Gastroesophageal sphincter (tissue), 4 donors: ENCODE measurements around the gene UBE2H. TPM values are rescaled to one million over a fixed set of nuclear protein-coding genes. Genes with fewer than 3 reads are reported as not detected.

Experiments used
- ATAC-seq: fragments of 150-250 bp; one replicate; pipeline ENCODE4 v1.9.1; 2016; ENCODE audit warnings: mild to moderate bottlenecking, moderate library complexity
- H3K27ac ChIP-seq, 4 donors: fragments of 200-600 bp; sonication (generic) in 3 of 4; 1 replicate in 3 of 4; 2 replicates in 1 of 4; pipeline ENCODE4 v1.5.1; 2016 to 2019
- H3K27me3 ChIP-seq: fragments of 200-600 bp; sonication (generic); one replicate; pipeline ENCODE4 v1.5.1; 2019
- H3K36me3 ChIP-seq, 2 donors: fragments of 200-600 bp; sonication (generic); one replicate each; pipeline ENCODE4 v1.5.1; 2019; ENCODE audit warnings: control low read depth in 1 of 2
- H3K4me1 ChIP-seq, 3 donors: fragments of 200-600 bp; sonication (generic); 1 replicate in 2 of 3; 2 replicates in 1 of 3; pipeline ENCODE4 v1.5.1; 2016 to 2019; ENCODE audit warnings: control low read depth in 2 of 3
- H3K4me3 ChIP-seq, 2 donors: fragments of 200-600 bp; sonication (generic); one replicate each; pipeline ENCODE4 v1.5.1; 2019; ENCODE audit warnings: mild to moderate bottlenecking in 1 of 2, moderate library complexity in 1 of 2
- H3K9me3 ChIP-seq, 3 donors: fragments of 200-600 bp; sonication (generic); one replicate each; pipeline ENCODE4 v1.5.1; 2017 to 2019; ENCODE audit warnings: control low read depth in 2 of 3
- EP300 ChIP-seq: sonication (generic); formaldehyde crosslinking; IDR thresholded peaks from one replicate; pipeline ENCODE4 v1.6.1; 2017; ENCODE audit warnings: antibody characterized with exemption, mild to moderate bottlenecking
- POLR2A ChIP-seq, 2 donors: fragments of 450-650 bp; IDR thresholded peaks; one replicate each; pipeline ENCODE4 v1.6.1; 2017; ENCODE audit warnings: antibody characterized with exemption in 2 of 2, mild to moderate bottlenecking in 2 of 2, moderate library complexity in 1 of 2
- POLR2AphosphoS5 ChIP-seq: sonication (generic); formaldehyde crosslinking; IDR thresholded peaks from one replicate; pipeline ENCODE4 v1.6.1; 2017; ENCODE audit warnings: antibody characterized with exemption
- WGBS, 2 donors: methylation state at CpG; one replicate each; pipeline ENCODE4 v1.1.5; 2018; ENCODE audit warnings: low coverage in 1 of 2; 5-methylcytosine and 5-hydroxymethylcytosine counted together
- total RNA-seq, 4 donors: library from RNA; depleted of rRNA; stranded (reverse); fragments of >200 nt; gene quantifications; one replicate each; pipeline ENCODE4 v1.1.0, GENCODE V29; 2016
- TF ChIP-seq, protein P1 (sequence below), 4 experiments: fragments of 200-600 bp in 2 of 4; fragments of 450-650 bp in 2 of 4; sonication (generic) in 1 of 4; IDR thresholded peaks; one replicate each; pipeline ENCODE4 v1.5.1; 2017 to 2019; ENCODE audit warnings: antibody characterized with exemption in 4 of 4, mild to moderate bottlenecking in 2 of 4, moderate library complexity in 2 of 4

The UBE2H gene
- total RNA-seq, 4 donors from 2014 or later = 80.2 to 96.2 (median 85.0) TPM

DNA sequence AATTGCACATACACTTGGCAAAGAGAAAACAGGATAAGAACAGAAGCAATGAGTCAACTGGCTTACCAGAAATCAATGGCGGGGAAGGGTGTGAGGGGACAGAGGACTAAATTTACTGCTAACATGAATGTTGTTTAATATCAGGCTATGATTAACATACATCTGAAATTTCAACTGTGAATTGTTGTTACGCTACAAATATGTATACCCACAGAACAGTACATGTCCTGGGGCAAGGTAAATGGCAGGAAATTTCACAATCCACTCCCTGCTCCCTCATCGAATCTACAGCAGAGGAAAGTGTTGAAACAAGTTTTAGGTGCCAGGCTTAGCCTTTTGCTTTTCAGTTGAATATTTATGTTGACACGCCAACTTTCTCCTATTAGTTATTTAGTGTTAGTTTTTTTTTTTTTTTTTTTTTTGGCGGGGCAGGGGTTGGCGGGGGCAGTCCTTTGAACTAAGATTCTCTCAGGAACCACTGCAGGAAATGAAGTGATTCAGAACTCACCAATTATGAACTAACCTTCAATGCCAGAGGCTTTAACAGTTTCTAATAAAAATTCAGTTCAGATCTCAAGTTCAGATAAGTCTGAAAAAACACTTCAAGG lies 99.0 kb downstream of the UBE2H start:
- Histone ChIP-seq H3K4me1 (peaks cover 9 to 59% (median 14%) of the 10 kb centered on the region in 3 donors), H3K27ac (peak overlapping the region in 3 of 4 donors; percentile 7 to 32 (median 8)), H3K4me3 (no peak overlapping the region)

DNA sequence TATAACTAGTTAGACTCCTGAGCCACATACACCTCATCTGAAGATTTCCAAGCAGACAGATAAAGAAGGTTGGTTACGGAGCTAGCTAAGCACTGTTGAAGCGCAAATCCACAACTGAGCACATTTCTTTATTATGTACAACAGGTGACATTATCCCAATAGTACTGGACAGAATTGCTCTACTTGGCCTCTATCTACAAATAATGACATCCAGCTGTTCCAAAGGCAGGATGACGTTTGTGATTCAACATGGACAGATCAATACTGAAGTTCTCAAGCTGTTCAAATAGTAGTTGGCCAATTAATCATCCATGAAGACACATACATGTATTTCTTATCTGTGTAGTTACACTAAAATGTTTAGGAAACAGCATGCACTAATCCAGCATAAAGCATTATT lies 101.0 kb downstream of the UBE2H start:
- no peak for ATAC-seq
- H3K27ac ChIP-seq = no peak overlapping the region
- 76 to 88% methylated on average over 3 of the region's 3 CpGs for WGBS, 2 donors

More for the DNA sequence above, 99.0 kb downstream of the UBE2H start:
- Histone ChIP-seq H3K9me3 (no peaks in the 10 kb centered on the region), H3K27me3 (no peaks in the 10 kb centered on the region), H3K36me3 (no peaks in the 10 kb centered on the region)
- 58 to 85% methylated on average over 4 to 6 of the region's 6 CpGs for WGBS, 2 donors
- no peak for TF ChIP-seq EP300
- peak; percentile 67 for TF ChIP-seq POLR2AphosphoS5
- ATAC-seq = peak; percentile 38

DNA sequence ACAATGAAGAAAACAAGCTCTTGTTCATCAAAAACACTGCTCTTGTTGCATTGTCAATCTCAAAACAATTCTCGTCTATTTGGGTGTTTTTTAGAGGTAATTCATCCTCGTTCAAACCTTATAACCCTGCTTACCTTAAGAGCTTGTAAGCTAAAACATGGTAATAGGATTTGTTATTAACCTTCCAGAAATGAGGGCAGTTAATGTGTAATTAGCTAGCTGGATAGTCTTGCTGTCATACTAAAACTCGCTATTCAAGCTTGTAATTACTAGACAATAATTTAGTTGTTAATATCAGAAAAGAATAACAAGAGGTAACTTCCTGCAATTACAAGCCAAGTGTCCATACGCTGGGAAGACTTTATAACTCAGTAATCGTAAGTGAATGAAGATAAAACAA lies 101.6 kb downstream of the UBE2H start:
- no peaks in the 10 kb centered on the region for H3K9me3 ChIP-seq
- H3K4me1 ChIP-seq = peaks cover 9 to 44% (median 9%) of the 10 kb centered on the region in 3 donors
- no peak overlapping the region for H3K4me3 ChIP-seq
- ATAC-seq = no peak
- H3K36me3 ChIP-seq = no peaks in the 10 kb centered on the region
- 77 to 86% methylated on average over 5 of the region's 5 CpGs for WGBS, 2 donors
- H3K27ac ChIP-seq = no peak overlapping the region
- H3K27me3 ChIP-seq = no peaks in the 10 kb centered on the region
- TF ChIP-seq, protein P1, sequence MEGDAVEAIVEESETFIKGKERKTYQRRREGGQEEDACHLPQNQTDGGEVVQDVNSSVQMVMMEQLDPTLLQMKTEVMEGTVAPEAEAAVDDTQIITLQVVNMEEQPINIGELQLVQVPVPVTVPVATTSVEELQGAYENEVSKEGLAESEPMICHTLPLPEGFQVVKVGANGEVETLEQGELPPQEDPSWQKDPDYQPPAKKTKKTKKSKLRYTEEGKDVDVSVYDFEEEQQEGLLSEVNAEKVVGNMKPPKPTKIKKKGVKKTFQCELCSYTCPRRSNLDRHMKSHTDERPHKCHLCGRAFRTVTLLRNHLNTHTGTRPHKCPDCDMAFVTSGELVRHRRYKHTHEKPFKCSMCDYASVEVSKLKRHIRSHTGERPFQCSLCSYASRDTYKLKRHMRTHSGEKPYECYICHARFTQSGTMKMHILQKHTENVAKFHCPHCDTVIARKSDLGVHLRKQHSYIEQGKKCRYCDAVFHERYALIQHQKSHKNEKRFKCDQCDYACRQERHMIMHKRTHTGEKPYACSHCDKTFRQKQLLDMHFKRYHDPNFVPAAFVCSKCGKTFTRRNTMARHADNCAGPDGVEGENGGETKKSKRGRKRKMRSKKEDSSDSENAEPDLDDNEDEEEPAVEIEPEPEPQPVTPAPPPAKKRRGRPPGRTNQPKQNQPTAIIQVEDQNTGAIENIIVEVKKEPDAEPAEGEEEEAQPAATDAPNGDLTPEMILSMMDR (IDR thresholded peaks at IDR 0.05) = no peak
- TF ChIP-seq POLR2A (IDR thresholded peaks at IDR 0.05) (no peak), POLR2AphosphoS5 (no peak), EP300 (no peak)

More for the DNA sequence above, 101.0 kb downstream of the UBE2H start:
- TF ChIP-seq EP300 (no peak), POLR2A (IDR thresholded peaks at IDR 0.05) (no peak), POLR2AphosphoS5 (no peak)
- TF ChIP-seq, protein P1 (IDR thresholded peaks at IDR 0.05) = no peak
- Histone ChIP-seq H3K27me3 (no peaks in the 10 kb centered on the region), H3K4me3 (no peak overlapping the region), H3K9me3 (no peaks in the 10 kb centered on the region), H3K4me1 (peaks cover 9 to 39% (median 9%) of the 10 kb centered on the region in 3 donors), H3K36me3 (no peaks in the 10 kb centered on the region)

DNA sequence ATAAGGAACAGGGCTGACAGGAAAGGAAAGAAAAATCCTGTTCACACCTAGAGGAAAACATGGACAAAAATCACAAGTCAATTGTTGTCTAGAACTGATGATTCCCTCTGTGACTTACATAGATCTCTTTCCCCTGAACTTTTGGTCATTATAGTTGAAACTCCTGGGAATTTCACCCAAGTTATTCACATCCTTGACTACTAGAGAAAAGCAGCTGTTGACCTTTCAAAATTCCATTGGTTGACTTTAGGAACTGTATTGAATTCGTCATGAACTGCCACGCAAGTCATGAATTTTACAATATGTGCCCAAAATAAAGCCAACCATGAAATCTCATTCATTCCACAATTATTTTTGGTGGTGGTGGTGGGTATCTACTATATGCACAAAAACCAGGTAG lies 104.3 kb downstream of the UBE2H start:
- TF ChIP-seq, protein P1 (IDR thresholded peaks at IDR 0.05) = no peak
- TF ChIP-seq EP300 = no peak
- no peak for TF ChIP-seq POLR2AphosphoS5
- no peak for TF ChIP-seq POLR2A (IDR thresholded peaks at IDR 0.05)
- ATAC-seq = no peak
- H3K4me1 ChIP-seq = peaks cover 0 to 44% (median 1%) of the 10 kb centered on the region in 3 donors
- H3K9me3 ChIP-seq = no peaks in the 10 kb centered on the region
- H3K27ac ChIP-seq = no peak overlapping the region
- H3K4me3 ChIP-seq = no peak overlapping the region
- H3K27me3 ChIP-seq = no peaks in the 10 kb centered on the region
- H3K36me3 ChIP-seq = no peaks in the 10 kb centered on the region
- WGBS, 2 donors = 76 to 100% methylated on average over 2 of the region's 2 CpGs

DNA sequence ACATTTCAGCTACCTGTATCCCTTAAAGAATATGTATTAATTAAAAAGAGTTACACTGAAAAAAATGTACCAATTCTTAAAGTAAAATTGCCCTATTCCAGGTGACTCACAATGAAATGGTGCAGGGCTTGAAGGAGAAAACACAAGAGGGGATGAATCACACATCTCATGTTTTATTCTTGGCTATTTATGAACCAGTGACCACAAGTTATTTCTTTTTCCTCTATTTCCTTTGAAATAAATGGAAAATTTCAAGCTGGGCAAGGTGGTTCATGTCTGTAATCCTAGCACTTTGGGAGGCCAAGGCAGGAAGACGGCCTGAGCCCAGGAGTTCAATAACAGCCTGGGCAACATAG lies 106.8 kb downstream of the UBE2H start:
- TF ChIP-seq EP300 (no peak), POLR2AphosphoS5 (no peak), POLR2A (IDR thresholded peaks at IDR 0.05) (no peak)
- TF ChIP-seq, protein P1 (IDR thresholded peaks at IDR 0.05) = no peak
- 56% methylated on average over 1 of the region's 1 CpG; no CpG with 5 or more reads in 1 of the 2 donors for WGBS, 2 donors
- Histone ChIP-seq H3K4me1 (peaks cover 0 to 40% (median 6%) of the 10 kb centered on the region in 3 donors), H3K27ac (no peak overlapping the region), H3K9me3 (no peaks in the 10 kb centered on the region), H3K27me3 (no peaks in the 10 kb centered on the region), H3K36me3 (no peaks in the 10 kb centered on the region), H3K4me3 (no peak overlapping the region)
- ATAC-seq = no peak
